Stimulated activated naive CD8-positive, alpha-beta T cell treated with anti-CD3 and anti-CD28 coated beads, Interleukin-15, Interleukin-2, amounts not matched to agents 100 ng/mL and 50 ng/mL, for 24 hours (primary cell): ENCODE results near the gene DDX54.

Source experiments
- H3K27ac Mint-ChIP-seq: one replicate; pipeline ENCODE4 v1.8.0; 2021; ENCODE audit warnings: mild to moderate bottlenecking, mixed read lengths
- H3K27me3 Mint-ChIP-seq: one replicate; pipeline ENCODE4 v1.8.0; 2021; ENCODE audit warnings: mixed read lengths
- H3K36me3 Mint-ChIP-seq: one replicate; pipeline ENCODE4 v1.8.0; 2021; ENCODE audit warnings: low read depth, mixed read lengths
- H3K4me1 Mint-ChIP-seq: one replicate; pipeline ENCODE4 v1.8.0; 2021; ENCODE audit warnings: low read depth, mixed read lengths
- H3K4me3 Mint-ChIP-seq: one replicate; pipeline ENCODE4 v1.8.0; 2021; ENCODE audit warnings: mild to moderate bottlenecking, mixed read lengths
- H3K9me3 Mint-ChIP-seq: one replicate; pipeline ENCODE4 v1.8.0; 2021; ENCODE audit warnings: mixed read lengths

The DDX54 gene

GRCh38 chr12:113136990-113137511 is 48.2 kb downstream of the DDX54 start:
- H3K27me3 Mint-ChIP-seq: peaks cover 6% of the 10 kb centered on the region
- no peaks in the 10 kb centered on the region for H3K9me3 Mint-ChIP-seq
- H3K27ac Mint-ChIP-seq: peak overlapping the region; percentile 90
- no peaks in the 10 kb centered on the region for H3K36me3 Mint-ChIP-seq
- peaks cover 22% of the 10 kb centered on the region for H3K4me1 Mint-ChIP-seq
- H3K4me3 Mint-ChIP-seq: no peak overlapping the region

GRCh38 chr12:113136128-113136989 is 48.9 kb downstream of the DDX54 start:
- Mint-ChIP-seq H3K9me3 (no peaks in the 10 kb centered on the region), H3K27ac (peak overlapping the region; percentile 90), H3K4me1 (peaks cover 17% of the 10 kb centered on the region), H3K4me3 (peak overlapping the region; percentile 83), H3K36me3 (no peaks in the 10 kb centered on the region), H3K27me3 (peaks cover 6% of the 10 kb centered on the region)

DNA sequence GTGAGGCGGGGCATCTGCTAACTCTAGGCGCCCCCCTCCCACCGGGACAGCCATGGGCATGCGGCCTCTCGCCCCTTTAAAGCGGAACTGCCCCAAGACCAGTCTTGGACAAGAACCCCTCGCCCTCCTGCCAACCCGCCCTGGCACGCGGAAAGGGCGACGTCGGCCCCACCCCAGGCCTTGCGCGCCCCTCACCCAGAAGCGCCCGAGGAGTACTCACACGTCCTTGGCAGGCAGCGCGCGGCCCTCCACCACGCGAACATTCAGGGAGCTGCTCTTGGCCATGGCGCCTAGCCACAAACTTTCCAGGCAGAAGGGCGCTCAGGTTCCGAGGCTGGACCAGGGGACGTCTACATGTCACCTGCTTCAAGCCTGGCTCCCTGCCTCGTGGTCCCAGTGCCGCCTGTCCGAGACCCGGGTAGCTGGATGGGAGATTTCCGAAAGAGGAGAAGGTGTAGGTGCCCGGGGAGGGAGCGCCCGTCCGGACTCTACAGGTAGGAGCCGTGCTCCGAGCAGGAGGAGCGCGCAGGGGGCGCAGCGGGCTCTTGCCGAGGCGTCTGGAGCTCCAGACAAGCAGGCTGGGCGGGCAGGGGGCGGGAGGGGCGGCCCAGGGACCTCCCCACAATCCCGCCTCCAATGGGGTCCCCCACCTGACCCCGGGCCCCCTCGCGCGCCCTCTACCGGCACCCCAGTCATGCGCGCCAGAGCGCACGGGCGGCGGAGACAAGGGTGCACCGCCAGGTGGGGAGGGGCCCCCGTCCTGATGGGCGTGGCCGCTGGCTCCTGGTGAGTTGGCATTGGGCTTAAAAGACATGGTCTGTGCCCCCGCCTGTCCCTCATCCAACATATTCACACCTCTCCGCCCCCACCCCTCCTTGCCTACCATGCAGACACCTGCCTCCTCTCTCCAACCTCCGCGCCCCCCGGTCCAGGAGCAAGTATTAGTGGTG is 49.8 kb downstream of the DDX54 start, which contains the start of gene RASAL1:
TSS of gene RASAL1 (minus strand) at position 584 of the 950 bp plus-strand sequence. CDS start at position 285, 299 bp downstream.
- H3K4me1 Mint-ChIP-seq: peaks cover 17% of the 10 kb centered on the region
- H3K27me3 Mint-ChIP-seq: peaks cover 6% of the 10 kb centered on the region
- H3K36me3 Mint-ChIP-seq: no peaks in the 10 kb centered on the region
- peak within 1 kb of the TSS; percentile 83 for H3K4me3 Mint-ChIP-seq
- H3K9me3 Mint-ChIP-seq: no peaks in the 10 kb centered on the region
- H3K27ac Mint-ChIP-seq: peak within 1 kb of the TSS; percentile 90

- Mint-ChIP-seq H3K4me3 (peak overlapping the region; percentile 75), H3K9me3 (no peaks in the 10 kb centered on the region), H3K4me1 (peaks cover 20% of the 10 kb centered on the region), H3K36me3 (no peaks in the 10 kb centered on the region), H3K27me3 (peaks cover 6% of the 10 kb centered on the region), H3K27ac (no peak overlapping the region)
Observed at GRCh38 chr12:113134521-113134951, 50.7 kb downstream of the DDX54 start.

DNA sequence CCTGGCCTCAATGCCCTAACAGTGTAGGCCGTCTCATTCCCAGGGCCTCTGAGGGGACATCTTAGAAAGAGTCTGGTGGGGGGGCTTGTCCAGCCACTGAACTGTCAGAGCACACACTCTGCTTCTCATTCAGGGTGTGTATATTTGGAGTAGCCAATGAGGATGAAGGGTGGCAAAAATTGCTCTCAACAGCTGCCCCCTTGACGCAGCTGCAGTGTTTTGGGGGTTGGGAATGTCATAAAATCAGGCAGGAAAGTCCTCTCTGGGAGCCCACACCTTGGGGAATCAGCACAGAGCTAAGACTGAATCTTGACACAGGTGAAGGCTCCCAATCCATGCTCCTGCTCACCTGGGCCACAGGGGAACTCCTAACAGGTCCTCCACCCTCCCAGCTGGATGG is 51.2 kb downstream of the DDX54 start:
- Mint-ChIP-seq H3K9me3 (no peaks in the 10 kb centered on the region), H3K27ac (no peak overlapping the region), H3K4me1 (peaks cover 23% of the 10 kb centered on the region), H3K4me3 (no peak overlapping the region), H3K36me3 (no peaks in the 10 kb centered on the region), H3K27me3 (peaks cover 6% of the 10 kb centered on the region)

- Mint-ChIP-seq H3K4me1 (peaks cover 23% of the 10 kb centered on the region), H3K9me3 (no peaks in the 10 kb centered on the region), H3K27me3 (peaks cover 6% of the 10 kb centered on the region), H3K36me3 (no peaks in the 10 kb centered on the region), H3K4me3 (no peak overlapping the region), H3K27ac (no peak overlapping the region)
Observed at GRCh38 chr12:113133666-113134065, 51.6 kb downstream of the DDX54 start.

DNA sequence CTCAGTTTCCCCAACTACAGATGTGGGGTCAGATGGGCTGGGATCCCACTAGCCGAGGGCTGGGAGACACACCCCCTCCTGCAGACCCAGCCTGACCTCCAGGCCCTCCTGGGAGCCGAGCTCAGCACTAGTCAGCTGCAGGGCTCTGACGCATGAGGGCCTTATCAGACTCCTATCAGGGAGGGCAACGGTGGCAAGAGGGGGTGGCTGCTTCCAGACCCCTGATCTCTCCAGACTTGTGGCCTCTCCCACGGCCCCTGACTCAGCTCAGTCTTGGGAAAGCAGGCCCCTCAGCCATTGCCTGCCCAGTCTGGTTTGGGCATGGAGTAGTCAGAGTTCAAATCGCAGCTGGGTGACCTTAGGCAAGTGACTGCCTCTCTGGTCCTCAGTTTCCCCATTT is 52.2 kb downstream of the DDX54 start:
- Mint-ChIP-seq H3K4me1 (peaks cover 23% of the 10 kb centered on the region), H3K4me3 (no peak overlapping the region), H3K27ac (no peak overlapping the region), H3K36me3 (no peaks in the 10 kb centered on the region), H3K27me3 (peaks cover 6% of the 10 kb centered on the region), H3K9me3 (no peaks in the 10 kb centered on the region)

GRCh38 chr12:113131556-113131955 is 53.7 kb downstream of the DDX54 start:
- H3K4me3 Mint-ChIP-seq: no peak overlapping the region
- no peak overlapping the region for H3K27ac Mint-ChIP-seq

GRCh38 chr12:113130457-113131135 is 54.7 kb downstream of the DDX54 start:
- Mint-ChIP-seq H3K4me1 (peaks cover 10% of the 10 kb centered on the region), H3K27ac (no peak overlapping the region), H3K9me3 (no peaks in the 10 kb centered on the region), H3K27me3 (no peaks in the 10 kb centered on the region), H3K4me3 (no peak overlapping the region), H3K36me3 (no peaks in the 10 kb centered on the region)

More at GRCh38 chr12:113131556-113131955, 53.7 kb downstream of the DDX54 start:
- Mint-ChIP-seq H3K9me3 (no peaks in the 10 kb centered on the region), H3K4me1 (peaks cover 19% of the 10 kb centered on the region), H3K27me3 (peaks cover 1% of the 10 kb centered on the region), H3K36me3 (no peaks in the 10 kb centered on the region)

GRCh38 chr12:113129664-113130456 is 55.4 kb downstream of the DDX54 start:
- Mint-ChIP-seq H3K4me3 (no peak overlapping the region), H3K4me1 (peaks cover 6% of the 10 kb centered on the region), H3K27ac (no peak overlapping the region)

GRCh38 chr12:113128802-113129663 is 56.2 kb downstream of the DDX54 start:
- no peaks in the 10 kb centered on the region for H3K36me3 Mint-ChIP-seq
- no peaks in the 10 kb centered on the region for H3K9me3 Mint-ChIP-seq
- peaks cover 6% of the 10 kb centered on the region for H3K4me1 Mint-ChIP-seq
- H3K4me3 Mint-ChIP-seq: no peak overlapping the region
- H3K27me3 Mint-ChIP-seq: no peaks in the 10 kb centered on the region
- no peak overlapping the region for H3K27ac Mint-ChIP-seq

More at GRCh38 chr12:113129664-113130456, 55.4 kb downstream of the DDX54 start:
- no peaks in the 10 kb centered on the region for H3K36me3 Mint-ChIP-seq
- H3K27me3 Mint-ChIP-seq: no peaks in the 10 kb centered on the region
- H3K9me3 Mint-ChIP-seq: no peaks in the 10 kb centered on the region

GRCh38 chr12:113127791-113128199 is 57.5 kb downstream of the DDX54 start:
- Mint-ChIP-seq H3K4me3 (no peak overlapping the region), H3K27me3 (no peaks in the 10 kb centered on the region), H3K27ac (no peak overlapping the region), H3K9me3 (peaks cover 6% of the 10 kb centered on the region), H3K36me3 (no peaks in the 10 kb centered on the region), H3K4me1 (peaks cover 6% of the 10 kb centered on the region)
